Neuron (in vitro differentiated cells): ENCODE measurements around the gene C1orf159.
A peak's percentile ranks its signal among the peaks of the same experiment; 100 is the strongest.
"Not testable (repeated sequence)": the region's sequence is repeated elsewhere in the genome, so short reads cannot be mapped to it uniquely, and the experiment has no call there.

ENCODE experiments used
- H2AFZ ChIP-seq: one replicate; pipeline ENCODE4 v1.6.1; 2013; ENCODE audit warnings: low read depth, mild to moderate bottlenecking, inconsistent platforms, low read length, moderate library complexity
- H3K27me3 ChIP-seq: one replicate; pipeline ENCODE4 v1.6.1; 2013; ENCODE audit warnings: low read length; ENCODE audit not compliant: insufficient read depth
- H3K36me3 ChIP-seq: one replicate; pipeline ENCODE4 v1.6.1; 2013; ENCODE audit warnings: low read length; ENCODE audit not compliant: insufficient read depth
- H3K4me1 ChIP-seq: one replicate; pipeline ENCODE4 v1.6.1; 2013; ENCODE audit warnings: low read length; ENCODE audit not compliant: insufficient read depth
- H3K4me3 ChIP-seq: 2 replicates; pipeline ENCODE4 v1.5.1; 2013; ENCODE audit warnings: mild to moderate bottlenecking, low read length, moderate library complexity
- H3K9me3 ChIP-seq: one replicate; pipeline ENCODE4 v1.6.1; 2013; ENCODE audit warnings: low read length

The C1orf159 gene

DNA sequence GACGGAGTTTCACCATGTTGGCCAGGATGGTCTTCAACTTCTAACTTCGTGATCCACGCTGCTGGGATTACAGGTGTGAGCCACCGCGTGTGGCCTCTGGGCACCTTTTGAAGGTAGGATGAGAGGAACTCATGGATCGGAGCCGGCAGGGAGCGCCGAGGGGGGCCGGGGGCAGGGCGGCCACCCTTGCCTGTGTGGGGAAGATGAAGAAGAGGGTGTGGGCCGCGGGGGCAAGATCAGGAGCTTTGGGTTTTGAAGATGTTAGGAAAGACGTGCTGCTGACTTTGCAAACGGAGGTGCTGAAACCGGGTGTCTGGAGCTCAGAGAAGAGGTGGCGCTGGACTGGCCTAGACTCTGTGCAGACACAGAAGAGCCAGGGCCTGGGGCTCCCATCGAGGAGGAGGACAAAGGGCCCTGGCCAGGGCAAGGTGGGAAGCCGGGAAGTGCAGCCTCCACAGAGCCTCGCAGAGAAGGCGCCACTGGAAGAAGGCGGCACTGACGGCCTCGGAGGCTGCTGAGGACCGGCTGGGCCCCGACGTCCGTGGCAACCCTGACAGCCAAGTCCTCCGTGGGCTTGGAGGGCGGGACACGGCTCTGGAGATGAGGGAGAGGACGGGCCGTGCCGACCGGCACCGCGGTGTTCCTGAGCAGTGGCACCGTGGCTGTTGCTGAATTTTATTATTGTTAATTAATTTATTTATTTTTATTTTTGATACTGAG, 55.4 kb downstream of the C1orf159 start:
- H3K9me3 ChIP-seq, result no peaks in the 10 kb centered on the region
- no peak overlapping the region for H2AFZ ChIP-seq
- H3K4me1 ChIP-seq, result peaks cover 43% of the 10 kb centered on the region
- H3K36me3 ChIP-seq, result no peaks in the 10 kb centered on the region
- H3K27me3 ChIP-seq, result peaks cover 33% of the 10 kb centered on the region
- H3K4me3 ChIP-seq, result no peak overlapping the region

DNA sequence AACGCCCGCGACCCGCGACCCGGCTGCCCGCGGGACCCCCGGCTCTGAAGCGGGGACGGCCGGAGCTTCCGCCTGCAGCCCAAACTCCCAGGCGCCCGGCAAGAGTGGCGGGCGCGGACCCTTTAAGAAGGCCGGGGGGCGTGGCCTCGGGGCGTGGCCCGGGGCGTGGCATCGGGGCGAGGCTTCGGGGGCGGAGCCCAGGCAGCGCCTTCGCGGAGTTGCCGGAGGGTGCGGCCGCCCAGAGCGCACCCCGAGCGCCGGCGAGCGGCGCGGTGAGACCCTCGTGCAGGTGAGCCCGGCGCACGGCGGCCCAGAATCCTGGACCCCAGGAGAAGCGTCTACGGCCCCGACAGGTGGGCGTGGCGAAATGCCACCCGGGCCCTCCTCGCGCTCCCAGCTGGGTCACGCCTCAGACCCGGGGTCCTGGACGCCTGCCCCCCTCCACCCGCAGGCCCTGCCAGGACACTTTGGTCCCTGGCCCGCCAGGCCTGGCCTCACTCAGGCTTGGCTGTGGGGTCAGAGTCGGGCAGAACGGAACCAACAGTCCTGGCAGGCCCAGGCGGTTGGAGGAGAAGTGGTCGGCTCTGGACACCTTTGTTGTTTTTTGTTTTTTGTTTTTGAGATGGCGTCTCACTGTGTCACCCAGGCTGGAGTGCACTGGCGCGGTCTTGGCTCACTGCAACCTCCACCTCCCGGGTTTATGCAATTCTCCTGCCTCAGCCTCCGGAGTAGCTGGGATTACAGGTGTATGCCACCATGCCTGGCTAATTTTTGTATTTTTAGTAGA, 56.2 kb downstream of the C1orf159 start:
- H3K27me3 ChIP-seq, result peaks cover 30% of the 10 kb centered on the region
- H2AFZ ChIP-seq, result no peak overlapping the region
- peaks cover 6% of the 10 kb centered on the region for H3K36me3 ChIP-seq
- peaks cover 42% of the 10 kb centered on the region for H3K4me1 ChIP-seq
- no peaks in the 10 kb centered on the region for H3K9me3 ChIP-seq
- peak overlapping the region; percentile 37 for H3K4me3 ChIP-seq

DNA sequence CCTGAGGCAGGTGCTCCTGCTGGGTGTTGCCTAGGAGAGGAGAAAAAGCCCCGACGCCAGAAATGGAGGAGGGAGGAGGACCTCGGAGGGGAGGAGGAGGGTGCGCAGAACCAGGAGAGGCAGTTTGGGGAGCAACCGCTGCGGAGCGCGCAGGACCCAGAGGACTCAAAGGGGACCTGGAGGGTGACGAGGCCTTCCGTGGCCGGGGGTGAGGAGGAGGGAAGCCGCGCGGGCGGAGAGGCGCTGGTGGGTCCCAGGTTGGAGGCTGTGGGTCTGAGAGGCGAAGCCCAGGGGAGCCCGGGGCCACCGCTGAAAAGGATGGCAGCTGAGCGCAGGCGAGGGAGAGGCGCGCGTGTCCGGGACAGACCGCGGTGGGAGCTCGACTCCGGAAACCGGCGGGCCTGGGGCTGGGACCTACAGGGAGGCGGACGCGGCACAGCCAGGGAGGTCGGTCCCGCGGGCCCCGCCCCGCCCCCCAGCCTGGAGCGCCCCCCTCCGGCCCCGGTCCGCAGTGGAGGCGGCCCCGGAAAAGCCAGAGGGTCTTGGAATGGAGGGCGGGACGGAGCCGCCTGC, 56.9 kb downstream of the C1orf159 start:
- peaks cover 36% of the 10 kb centered on the region for H3K4me1 ChIP-seq
- peak overlapping the region; percentile 37 for H3K4me3 ChIP-seq
- H2AFZ ChIP-seq, result peak overlapping the region; percentile 8
- H3K36me3 ChIP-seq, result peaks cover 12% of the 10 kb centered on the region
- H3K9me3 ChIP-seq, result no peaks in the 10 kb centered on the region
- peaks cover 30% of the 10 kb centered on the region for H3K27me3 ChIP-seq

DNA sequence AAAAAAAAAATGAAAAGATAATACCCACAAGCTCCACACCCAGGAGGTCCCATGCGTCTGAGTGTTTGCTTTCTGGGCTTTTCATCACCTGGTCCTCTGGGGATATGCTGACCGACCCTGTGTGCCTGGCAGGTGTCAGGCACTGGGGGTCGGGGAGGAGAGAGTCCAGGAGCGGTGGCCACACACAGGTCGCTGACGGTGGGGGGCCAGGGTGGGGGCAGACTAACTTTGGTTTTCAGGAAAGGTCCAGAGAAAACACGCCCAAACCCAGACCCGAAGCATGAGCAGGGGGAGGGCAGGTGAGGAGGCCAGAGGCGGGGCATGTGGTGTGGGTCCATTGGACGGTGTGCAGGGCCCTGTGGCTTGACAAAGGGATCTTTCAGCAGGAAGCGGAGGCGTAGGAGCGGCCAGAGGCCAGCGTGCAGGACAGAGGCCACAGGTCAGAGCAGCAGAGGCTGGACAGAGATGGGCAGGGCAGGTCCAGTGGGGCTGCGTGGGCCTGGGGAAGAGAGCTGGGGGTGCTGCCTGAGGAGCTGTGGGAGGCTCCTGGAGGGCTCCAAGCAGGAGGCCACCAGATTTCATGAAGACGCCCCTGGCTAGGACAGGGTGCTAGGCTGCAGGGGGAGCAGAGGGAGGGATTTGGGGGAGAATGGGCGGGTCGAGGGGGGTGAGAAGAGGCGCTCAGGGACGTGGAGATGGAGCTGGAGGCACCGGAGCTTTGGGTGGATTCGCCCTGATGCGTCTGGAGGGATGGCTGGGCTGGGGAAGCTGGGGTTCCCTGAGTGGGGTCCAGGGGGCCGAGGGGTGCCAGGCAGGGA, 57.6 kb downstream of the C1orf159 start:
- Histone ChIP-seq H3K27me3 (peaks cover 30% of the 10 kb centered on the region), H2AFZ (no peak overlapping the region), H3K36me3 (peaks cover 12% of the 10 kb centered on the region), H3K4me3 (peak overlapping the region; percentile 37), H3K4me1 (peaks cover 31% of the 10 kb centered on the region), H3K9me3 (no peaks in the 10 kb centered on the region)

DNA sequence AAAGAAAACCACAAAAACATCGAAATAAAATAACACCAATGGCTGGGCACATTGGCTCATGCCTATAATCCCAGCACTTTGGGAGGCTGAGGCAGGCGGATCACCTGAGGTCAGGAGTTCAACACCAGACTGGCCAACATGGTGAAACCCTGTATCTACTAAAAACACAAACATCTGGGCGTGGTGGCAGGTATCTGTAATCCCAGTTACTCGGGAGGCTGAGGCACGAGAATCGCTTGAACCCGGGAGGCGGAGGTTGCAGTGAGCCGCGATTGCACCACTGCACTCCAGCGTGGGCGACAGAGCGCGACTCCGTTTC, 58.2 kb downstream of the C1orf159 start:
- Histone ChIP-seq H3K36me3 (peaks cover 18% of the 10 kb centered on the region), H3K4me1 (peaks cover 25% of the 10 kb centered on the region), H3K27me3 (peaks cover 26% of the 10 kb centered on the region)
- not testable (repeated sequence) for H2AFZ ChIP-seq, H3K4me3 ChIP-seq, H3K9me3 ChIP-seq

DNA sequence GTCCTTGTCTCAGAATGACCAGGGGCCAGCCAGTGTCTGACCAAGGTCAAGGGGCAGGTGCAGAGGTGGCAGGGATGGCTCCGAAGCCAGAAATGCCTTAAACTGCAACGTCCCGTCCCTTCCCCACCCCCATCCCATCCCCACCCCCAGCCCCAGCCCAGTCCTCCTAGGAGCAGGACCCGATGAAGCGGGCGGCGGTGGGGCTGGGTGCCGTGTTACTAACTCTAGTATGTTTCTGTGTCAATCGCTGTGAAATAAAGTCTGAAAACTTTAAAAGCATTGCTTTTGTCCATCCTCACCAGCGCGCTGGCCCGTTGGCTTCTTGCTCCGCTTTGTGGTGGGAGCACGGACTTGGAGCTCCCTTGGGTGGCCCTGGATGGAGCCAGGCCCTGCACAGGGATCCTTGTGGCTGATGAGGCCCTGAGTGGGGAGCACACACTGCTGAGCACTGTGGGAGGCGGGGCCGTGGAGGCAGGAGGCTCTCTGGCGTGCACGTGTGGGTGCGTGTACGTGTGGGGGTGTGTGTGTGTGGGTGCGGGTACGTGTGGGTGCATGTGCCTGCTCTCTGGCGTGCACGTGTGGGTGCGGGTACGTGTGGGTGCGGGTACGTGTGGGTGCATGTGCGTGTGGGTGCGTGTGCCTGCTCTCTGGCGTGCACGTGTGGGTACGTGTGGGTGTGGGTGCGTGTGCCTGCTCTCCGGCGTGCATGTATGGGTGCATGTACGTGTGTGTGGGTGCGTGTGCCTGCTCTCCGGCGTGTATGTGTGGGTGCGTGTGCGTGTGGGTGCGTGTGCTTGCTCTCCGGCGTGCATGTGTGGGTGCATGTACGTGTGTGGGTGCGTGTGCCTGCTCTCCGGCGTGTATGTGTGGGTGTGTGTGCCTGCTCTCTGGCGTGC, 59.8 kb downstream of the C1orf159 start:
- no peaks in the 10 kb centered on the region for H3K9me3 ChIP-seq
- H3K4me3 ChIP-seq, result no peak overlapping the region
- no peak overlapping the region for H2AFZ ChIP-seq
- H3K4me1 ChIP-seq, result peaks cover 18% of the 10 kb centered on the region
- H3K27me3 ChIP-seq, result peaks cover 16% of the 10 kb centered on the region
- peaks cover 34% of the 10 kb centered on the region for H3K36me3 ChIP-seq

DNA sequence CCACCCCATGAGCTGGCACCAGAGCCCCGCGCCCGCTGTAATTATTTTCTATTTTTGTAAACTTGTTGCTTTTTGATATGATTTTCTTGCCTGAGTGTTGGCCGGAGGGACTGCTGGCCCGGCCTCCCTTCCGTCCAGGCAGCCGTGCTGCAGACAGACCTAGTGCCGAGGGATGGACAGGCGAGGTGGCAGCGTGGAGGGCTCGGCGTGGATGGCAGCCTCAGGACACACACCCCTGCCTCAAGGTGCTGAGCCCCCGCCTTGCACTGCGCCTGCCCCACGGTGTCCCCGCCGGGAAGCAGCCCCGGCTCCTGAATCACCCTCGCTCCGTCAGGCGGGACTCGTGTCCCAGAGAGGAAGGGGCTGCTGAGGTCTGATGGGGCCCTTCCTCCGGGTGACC, 60.9 kb downstream of the C1orf159 start:
- Histone ChIP-seq H3K27me3 (peaks cover 8% of the 10 kb centered on the region), H3K36me3 (peaks cover 43% of the 10 kb centered on the region), H2AFZ (no peak overlapping the region), H3K9me3 (no peaks in the 10 kb centered on the region), H3K4me3 (no peak overlapping the region), H3K4me1 (peaks cover 18% of the 10 kb centered on the region)

DNA sequence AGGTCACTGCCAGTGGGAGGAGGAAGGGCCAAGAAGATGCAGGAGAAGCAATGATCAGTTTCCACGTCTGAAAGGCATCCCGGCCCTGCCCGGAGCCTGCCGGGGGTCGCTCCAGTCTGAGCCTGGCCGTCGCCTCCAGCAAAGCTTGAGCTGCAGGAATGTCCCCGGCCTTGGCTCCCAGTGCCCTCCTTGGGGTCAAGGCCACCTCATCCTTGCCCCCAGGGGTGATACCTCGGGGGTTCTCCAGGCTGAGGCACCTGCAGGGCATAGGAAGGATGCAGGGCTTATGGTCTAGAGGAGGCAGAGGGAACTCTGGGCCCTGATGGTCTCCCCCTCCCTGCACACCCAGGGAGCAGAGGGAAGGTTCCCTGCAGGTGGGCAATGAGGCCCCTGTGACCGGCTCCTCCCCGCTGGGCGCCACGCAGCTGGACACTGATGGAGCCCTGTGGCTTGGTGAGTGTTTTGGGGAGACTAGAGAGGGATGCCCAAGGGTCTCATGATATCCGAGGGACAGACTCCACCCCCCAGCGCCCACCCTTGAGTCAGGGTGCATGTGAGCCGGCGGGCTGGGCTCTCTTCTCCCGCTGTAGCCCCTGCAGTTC, 61.7 kb downstream of the C1orf159 start:
- H2AFZ ChIP-seq, result no peak overlapping the region

DNA sequence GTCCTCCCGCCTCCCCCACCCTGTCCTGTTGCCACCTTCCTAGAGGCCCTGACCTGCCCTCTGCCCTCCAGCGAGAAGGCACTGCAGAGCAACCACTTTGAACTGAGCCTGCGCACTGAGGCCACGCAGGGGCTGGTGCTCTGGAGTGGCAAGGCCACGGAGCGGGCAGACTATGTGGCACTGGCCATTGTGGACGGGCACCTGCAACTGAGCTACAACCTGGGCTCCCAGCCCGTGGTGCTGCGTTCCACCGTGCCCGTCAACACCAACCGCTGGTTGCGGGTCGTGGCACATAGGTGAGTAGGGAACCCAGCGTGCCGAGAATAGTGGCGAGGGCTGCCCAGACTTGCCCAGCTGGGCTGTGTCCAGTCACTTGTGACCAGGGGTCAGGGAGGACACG, 62.2 kb downstream of the C1orf159 start:
- Histone ChIP-seq H2AFZ (no peak overlapping the region), H3K9me3 (no peaks in the 10 kb centered on the region), H3K36me3 (peaks cover 44% of the 10 kb centered on the region), H3K4me3 (no peak overlapping the region), H3K4me1 (peaks cover 12% of the 10 kb centered on the region), H3K27me3 (peaks cover 2% of the 10 kb centered on the region)

More for the DNA sequence above, 61.7 kb downstream of the C1orf159 start:
- H3K4me3 ChIP-seq, result no peak overlapping the region
- peaks cover 44% of the 10 kb centered on the region for H3K36me3 ChIP-seq
- peaks cover 4% of the 10 kb centered on the region for H3K27me3 ChIP-seq
- no peaks in the 10 kb centered on the region for H3K9me3 ChIP-seq
- peaks cover 16% of the 10 kb centered on the region for H3K4me1 ChIP-seq

DNA sequence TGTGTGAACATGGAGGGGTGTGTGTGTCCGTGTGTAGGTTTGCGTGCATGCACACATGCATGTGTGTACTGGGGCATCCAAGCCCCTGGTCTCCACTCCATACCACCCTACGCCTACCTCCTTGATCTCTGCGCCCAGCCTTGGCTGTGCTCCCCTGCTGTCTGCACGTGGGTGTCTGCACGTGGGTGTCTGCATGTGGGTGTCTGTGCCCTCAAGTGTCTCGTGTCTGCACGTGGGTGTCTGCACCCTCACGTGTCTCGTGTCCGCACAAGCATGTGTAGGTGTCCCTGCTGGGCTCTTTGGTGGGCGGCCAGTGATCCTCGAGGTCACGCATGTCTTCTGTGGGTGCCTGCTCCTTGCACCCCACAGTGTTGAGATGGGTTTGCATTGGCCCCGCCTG, 62.9 kb downstream of the C1orf159 start:
- Histone ChIP-seq H3K27me3 (no peaks in the 10 kb centered on the region), H3K9me3 (no peaks in the 10 kb centered on the region), H3K4me1 (peaks cover 5% of the 10 kb centered on the region), H3K4me3 (no peak overlapping the region), H2AFZ (no peak overlapping the region), H3K36me3 (peaks cover 44% of the 10 kb centered on the region)

DNA sequence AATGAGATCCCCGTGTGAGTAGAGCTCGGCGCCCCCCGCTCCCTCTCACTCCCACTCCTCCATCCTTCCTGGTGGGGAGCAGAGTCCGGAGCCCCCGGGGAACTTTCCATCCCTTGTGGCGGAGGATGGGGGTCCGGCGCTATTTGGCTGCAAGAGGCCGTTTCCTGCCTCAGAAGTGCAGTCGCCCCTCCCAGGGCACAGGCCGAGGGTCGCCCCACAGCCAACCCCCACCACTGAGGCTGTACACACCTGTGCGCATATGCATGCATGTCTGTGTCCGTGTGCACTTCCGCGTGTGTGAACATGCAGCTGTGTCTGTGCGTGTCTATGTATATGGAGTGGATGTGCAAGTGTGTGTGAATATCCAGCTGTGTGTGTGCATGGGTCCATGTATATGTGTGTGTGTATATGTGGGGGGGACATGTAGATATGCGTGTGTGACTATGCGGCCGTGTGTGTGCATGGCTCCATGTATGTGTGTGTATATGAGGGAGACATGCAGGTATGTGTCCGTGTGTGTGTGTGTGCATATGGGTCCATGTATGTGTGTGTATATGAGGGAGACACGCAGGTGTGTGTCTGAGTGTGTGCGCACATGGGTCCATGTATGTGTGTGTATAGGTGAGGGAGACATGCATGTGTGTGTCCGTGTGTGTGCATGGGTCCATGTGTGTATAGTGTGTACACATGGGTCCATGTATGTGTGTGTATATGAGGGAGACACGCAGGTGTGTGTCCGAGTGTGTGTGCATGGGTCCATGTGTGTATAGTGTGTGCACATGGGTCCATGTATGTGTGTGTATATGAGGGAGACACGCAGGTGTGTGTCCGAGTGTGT, 63.7 kb downstream of the C1orf159 start:
- Histone ChIP-seq H3K9me3 (no peaks in the 10 kb centered on the region), H3K27me3 (no peaks in the 10 kb centered on the region), H3K36me3 (peaks cover 50% of the 10 kb centered on the region), H3K4me3 (no peak overlapping the region), H3K4me1 (peaks cover 4% of the 10 kb centered on the region), H2AFZ (no peak overlapping the region)
